GM21360 (cell line): ENCODE results near the gene RNF186.
"Not testable (repeated sequence)": the region's sequence is repeated elsewhere in the genome, so short reads cannot be mapped to it uniquely, and the experiment has no call there.

Source experiments
- ATAC-seq: cut with Tn5 transposase; IDR thresholded peaks from one replicate; pipeline ENCODE4 v1.9.1; 2021; ENCODE audit warnings: mild to moderate bottlenecking, moderate library complexity; ENCODE audit not compliant: unreplicated experiment

The RNF186 gene

GRCh38 chr1:19797827-19798226, 17.3 kb downstream of the RNF186 start:
- ATAC-seq = no peak

- no peak for ATAC-seq
Observed at GRCh38 chr1:19794583-19794982, 20.5 kb downstream of the RNF186 start.

GRCh38 chr1:19793360-19794046, 21.6 kb downstream of the RNF186 start:
- no peak for ATAC-seq

- no peak for ATAC-seq
Observed at GRCh38 chr1:19792237-19793002, 22.7 kb downstream of the RNF186 start.

DNA sequence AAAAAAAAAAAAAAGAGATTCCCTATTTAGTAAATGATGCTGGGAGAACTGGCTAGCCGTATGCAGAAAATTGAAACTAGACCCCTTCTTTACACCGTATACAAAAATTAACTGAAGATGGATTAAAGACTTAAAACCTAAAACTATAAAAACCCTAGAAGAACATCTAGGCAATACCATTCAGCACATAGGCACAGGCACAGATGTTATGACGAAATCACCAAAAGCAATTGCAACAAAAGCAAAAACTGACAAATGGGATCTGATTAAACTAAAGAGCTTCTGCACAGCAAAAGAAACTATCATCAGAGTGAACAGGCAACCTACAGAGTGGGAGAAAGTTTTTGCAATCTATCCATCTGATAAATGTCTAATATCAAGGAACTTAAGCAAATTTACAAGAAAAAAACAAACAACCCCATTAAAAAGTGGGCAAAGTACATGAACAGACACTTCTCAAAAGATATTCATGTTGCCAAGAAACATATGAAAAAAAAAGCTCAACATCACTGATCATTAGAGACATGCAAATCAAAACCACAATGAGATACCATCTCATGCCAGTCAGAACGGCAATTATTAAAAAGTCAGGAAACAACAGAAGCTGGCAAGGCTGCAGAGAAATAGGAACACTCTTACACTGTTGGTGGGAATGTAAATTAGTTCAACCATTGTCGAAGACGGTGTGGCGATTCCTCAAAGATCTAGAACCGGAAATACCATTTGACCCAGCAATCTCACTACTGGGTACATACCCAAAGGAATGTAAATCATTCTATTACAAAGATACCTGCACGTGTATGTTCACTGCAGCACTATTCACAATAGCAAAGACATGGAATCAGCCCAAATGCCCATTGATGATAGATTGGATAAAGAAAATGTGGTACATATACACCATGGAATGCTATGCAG, 24.8 kb downstream of the RNF186 start:
- not testable (repeated sequence) for ATAC-seq

DNA sequence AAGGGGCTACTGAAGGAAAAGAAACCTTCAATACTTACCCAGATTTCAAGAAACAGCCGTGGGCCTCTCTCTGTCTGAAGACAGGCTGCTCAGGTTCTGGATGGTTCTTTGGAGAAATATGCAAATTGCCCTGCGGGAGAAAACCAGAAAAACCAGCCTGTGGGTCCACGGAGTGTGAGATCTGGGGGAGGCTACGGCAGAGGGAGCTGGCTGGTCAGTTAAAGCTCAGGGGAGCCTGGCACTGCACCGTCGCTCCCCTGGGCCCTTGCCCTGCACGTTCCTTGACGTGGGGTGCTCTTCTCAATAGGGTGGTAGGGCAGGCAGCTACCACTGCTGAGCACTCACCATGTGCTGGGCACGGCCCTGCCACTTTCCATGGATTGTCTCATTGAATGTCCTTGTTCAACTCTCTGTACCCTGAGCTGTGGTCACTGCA, 28.1 kb downstream of the RNF186 start:
- ATAC-seq = no peak

DNA sequence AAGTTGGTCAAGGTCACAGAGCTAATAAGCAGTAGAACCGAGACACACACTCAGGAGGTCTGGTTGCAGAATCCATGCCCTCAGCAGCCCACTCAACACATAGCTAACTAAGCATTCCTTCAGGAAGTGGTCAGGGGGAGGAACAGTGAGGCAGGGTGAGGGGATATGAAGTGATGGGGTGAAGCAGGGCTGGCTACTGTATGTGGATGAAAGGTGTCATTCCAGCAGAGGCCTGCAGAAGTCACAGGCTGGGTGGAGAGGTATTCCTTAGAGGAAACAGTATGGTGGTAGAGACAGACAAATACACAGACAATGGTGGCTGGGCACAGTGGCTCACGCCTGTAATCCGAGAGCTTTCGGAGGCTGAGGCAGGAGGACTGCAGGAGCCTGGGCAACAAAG, 29.4 kb downstream of the RNF186 start:
- no peak for ATAC-seq

DNA sequence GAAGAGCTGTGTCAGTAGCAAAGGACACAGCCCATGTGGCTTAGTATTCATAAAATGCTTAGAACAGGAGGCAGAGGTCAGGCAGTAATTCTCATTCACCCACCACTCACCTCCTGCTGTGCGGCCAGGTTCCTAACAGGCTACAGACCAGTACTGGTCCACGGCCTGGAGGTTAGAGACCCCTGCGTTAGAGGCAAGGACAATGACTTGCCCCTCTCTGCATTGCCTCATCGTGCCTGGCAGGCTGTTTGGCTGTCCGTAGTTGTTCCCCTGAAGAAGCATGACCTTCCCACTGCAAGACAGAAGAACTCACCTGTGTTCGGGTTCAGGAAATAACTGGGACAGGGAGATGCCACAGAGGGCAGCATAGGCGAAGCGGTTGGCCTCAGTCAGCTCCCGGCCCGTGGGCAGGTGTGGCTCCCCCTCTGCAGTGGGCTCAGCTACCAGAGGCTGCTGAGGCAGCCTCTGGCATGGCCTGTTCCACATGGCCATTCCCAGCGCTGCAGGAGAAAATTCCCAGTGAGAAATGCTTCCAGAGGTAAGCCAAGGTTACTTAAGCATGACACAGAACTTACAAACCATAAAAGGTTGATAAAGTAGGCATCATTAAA, 34.7 kb downstream of the RNF186 start:
- ATAC-seq = no peak

- no peak for ATAC-seq
Observed at GRCh38 chr1:19776933-19777332, 38.1 kb downstream of the RNF186 start.

DNA sequence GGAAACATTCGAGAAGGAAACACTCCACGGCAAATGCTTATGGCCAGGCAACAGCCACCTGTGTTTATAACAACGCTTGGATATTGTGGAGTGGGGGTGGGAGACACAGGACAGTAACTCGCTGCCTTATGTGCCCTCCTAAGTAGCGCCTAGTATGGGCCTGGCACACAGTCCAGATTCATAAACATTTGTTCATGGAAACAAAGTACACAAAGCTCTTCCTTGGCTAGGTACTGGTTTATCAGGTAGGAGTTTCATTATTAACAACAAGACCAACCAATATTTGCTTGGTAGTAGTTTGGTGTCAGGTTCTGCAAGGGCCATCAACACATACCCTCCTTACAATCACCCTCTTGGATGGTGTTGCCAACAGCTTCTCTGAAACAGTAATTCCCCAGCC, 38.8 kb downstream of the RNF186 start:
- no peak for ATAC-seq

DNA sequence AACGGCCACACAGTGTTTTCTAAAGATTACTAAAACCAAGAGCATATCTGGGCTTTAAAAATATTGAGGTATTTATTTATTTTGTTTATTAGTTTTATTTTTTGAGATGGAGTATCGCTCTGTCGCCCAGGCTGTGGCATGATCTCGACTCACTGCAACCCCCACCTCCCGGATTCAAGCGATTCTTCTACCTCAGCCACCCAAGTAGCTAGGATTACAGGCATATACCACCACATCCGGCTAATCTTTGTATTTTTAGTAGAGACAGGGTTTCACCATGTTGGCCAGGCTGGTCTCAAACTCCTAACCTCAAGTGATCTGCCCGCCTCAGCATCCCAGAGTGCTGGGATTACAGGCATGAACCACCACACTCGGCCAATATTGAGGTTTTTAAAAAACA, 39.3 kb downstream of the RNF186 start:
- no peak for ATAC-seq

GRCh38 chr1:19775317-19775716, 39.8 kb downstream of the RNF186 start:
- ATAC-seq = no peak

- no peak for ATAC-seq
Observed at GRCh38 chr1:19774180-19774785, 40.8 kb downstream of the RNF186 start.

- no peak for ATAC-seq
Observed at GRCh38 chr1:19773485-19773884, 41.6 kb downstream of the RNF186 start.

GRCh38 chr1:19772053-19772452, 43.0 kb downstream of the RNF186 start:
- no peak for ATAC-seq

DNA sequence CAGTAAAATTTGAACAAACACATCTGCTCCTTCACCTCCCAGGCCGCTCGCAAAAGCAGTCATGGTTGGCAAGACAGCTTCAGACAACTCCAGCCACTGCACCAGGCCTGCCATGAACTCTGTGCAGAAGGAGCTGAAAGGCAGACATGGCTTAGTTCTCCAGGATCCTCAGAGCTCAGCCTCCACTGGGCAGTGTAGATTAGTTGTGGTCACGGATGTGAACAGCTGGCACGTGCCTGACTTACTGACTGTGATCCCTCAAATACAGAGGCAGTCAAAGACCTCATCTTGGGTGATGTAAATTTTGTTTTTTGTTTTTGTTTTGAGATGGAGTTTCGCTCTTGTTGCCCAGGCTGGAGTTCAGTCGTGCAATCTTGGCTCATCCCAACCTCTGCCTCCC, 43.7 kb downstream of the RNF186 start:
- ATAC-seq = no peak

DNA sequence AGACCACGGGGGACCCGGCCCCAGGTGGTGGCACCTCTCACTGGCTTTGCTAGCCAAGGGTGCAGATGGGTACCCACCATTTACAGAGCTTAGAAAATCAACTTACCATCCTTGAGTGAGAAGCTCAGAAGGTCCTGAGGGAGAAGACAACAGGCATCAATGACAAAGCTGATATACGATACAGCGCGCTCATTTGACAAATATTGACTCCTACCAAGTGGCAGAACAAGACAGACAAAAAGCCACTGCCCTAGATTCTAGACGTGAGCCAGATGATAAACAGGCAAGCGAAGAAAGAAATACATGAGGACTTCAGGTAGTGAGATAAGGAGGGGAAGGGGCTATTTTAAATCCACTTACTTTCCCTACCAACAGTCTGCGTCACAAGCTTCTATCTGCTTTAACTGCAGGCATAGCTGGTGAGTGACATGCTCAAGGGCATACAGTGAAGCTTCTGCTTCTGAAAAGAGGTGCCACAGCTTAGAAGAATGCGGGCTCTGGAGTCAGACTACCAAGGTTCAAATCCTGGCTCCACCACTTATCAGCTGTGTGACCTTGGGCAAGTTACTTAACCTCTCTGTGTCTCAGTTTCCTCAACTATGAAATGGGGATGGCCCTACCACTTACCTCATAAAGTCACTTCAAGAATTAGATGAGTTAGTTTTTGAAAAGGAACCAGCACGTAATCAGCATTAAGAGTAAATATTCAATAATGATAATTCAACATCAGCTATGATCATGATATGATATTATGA, 44.5 kb downstream of the RNF186 start:
- ATAC-seq = no peak

DNA sequence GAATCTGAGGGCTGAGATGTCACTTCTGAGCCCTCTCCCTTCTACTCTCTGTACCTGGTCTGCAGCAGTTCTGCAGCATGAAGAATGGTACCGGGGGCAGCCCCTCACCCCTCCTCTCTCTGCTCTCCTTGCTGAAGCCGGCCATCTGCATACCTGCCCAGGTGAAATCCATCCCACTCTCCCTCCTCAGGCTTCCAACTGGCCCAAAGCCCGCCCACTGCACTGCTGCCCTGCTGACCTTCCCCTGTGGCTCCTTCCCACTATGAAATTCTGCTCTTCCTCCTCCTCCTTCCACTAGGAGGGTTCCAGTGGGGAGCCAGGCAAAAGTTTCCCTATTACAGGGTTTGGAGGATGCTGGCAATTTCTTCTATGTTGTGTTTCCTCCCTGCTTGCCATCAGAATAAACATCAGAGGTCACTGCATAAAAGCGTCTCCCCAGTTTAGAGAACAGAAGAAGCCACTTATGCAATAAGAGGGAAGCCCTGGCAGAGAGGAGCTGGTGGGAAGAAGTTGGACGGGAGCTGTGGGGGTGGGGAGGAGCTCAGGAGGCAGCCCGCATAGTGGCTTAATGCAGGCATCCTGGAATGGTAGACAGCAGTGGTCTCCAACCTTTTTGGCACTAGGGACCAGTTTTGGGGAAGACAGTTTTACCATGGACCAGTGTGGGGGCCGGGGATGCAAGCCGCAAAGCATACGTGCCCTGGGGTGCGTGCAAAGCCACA, 45.7 kb downstream of the RNF186 start:
- ATAC-seq = no peak
